HCT116 (cell line): Measurements from ENCODE around the gene C3orf20. TPM values are rescaled to one million over a fixed set of nuclear protein-coding genes. Genes with fewer than 3 reads are reported as not detected.

Source experiments
- ATAC-seq: fragments of 200-7000 bp; cut with Tn5 transposase; 2 replicates; pipeline ENCODE4 v1.9.1; 2020; ENCODE audit warnings: mild to moderate bottlenecking, moderate library complexity
- BruUV-seq: library from RNA; stranded (reverse); fragments of 400-500 nt; replicated peaks from 2 replicates; lab custom pipeline; 2021; lab: Mats Ljungman, UMichigan
- CTCF ChIA-PET: fragments of 300-600 bp; sonication (Branson Sonifier 250); formaldehyde crosslinking; loops from one replicate; lab custom pipeline; 2021; ENCODE audit warnings: antibody characterized with exemption; lab: Charles Lee
- POLR2A ChIA-PET: fragments of 300-600, 350-600 bp; sonication (Branson Sonifier 250); formaldehyde crosslinking; loops from one replicate; lab custom pipeline; 2021; ENCODE audit warnings: antibody characterized with exemption; lab: Charles Lee
- RAD21 ChIA-PET, 2 experiments: fragments of 300-600 bp; sonication (Branson Sonifier 250); formaldehyde crosslinking; loops; one replicate each; lab custom pipeline; 2023; ENCODE audit warnings: low total read pairs in 2 of 2; ENCODE audit not compliant: uncharacterized antibody in 2 of 2, unreplicated experiment in 2 of 2, low non-redundant PET in 1 of 2; lab: Charles Lee
- DNase-seq: peaks from one replicate; pipeline ENCODE4 v3.0.0-alpha.2; 2010; ENCODE audit warnings: low read depth, low spot score
- H2AFZ ChIP-seq: fragments of 200-600 bp; shearing (Covaris generic), sonication (generic); 2 replicates; pipeline ENCODE4 v1.6.1; 2017; ENCODE audit warnings: low read depth, mixed run types, mixed read lengths, antibody characterized with exemption, low read length; ENCODE audit not compliant: poor library complexity, severe bottlenecking
- H3K27ac ChIP-seq: 2 replicates; pipeline ENCODE4 v1.5.1; 2012; ENCODE audit warnings: low read depth, low read length
- H3K27me3 ChIP-seq: fragments of 200-600 bp; sonication (generic); 2 replicates; pipeline ENCODE4 v1.6.1; 2016; ENCODE audit warnings: mixed run types, low read length, mixed read lengths; ENCODE audit not compliant: insufficient read depth
- H3K36me3 ChIP-seq, 2 experiments: fragments of 200-500 bp in 1 of 2; fragments of 200-600 bp in 1 of 2; sonication (Bioruptor generic) in 1 of 2; sonication (generic) in 1 of 2; 2 replicates each; pipeline versions ENCODE4 v1.5.1 to v1.6.1; 2014 to 2016; ENCODE audit warnings: low read length in 2 of 2, inconsistent platforms in 1 of 2, mixed read lengths in 1 of 2, mixed run types in 1 of 2; ENCODE audit not compliant: insufficient read depth in 2 of 2, control insufficient read depth in 1 of 2
- H3K4me1 ChIP-seq, 2 experiments: fragments of 200-600 bp in 1 of 2; sonication (generic) in 1 of 2; 2 replicates each; pipeline versions ENCODE4 v1.5.1 to v1.6.1; 2012 to 2017; ENCODE audit warnings: low read length in 2 of 2, inconsistent platforms in 1 of 2, mild to moderate bottlenecking in 1 of 2, mixed read lengths in 1 of 2, mixed run types in 1 of 2, moderate library complexity in 1 of 2; ENCODE audit not compliant: insufficient read depth in 2 of 2, control insufficient read depth in 1 of 2
- H3K4me2 ChIP-seq: fragments of 200-600 bp; sonication (generic); 2 replicates; pipeline ENCODE4 v1.6.1; 2017; ENCODE audit warnings: mixed run types, low read length, mixed read lengths
- H3K4me3 ChIP-seq, 2 experiments: fragments of 200-600 bp in 1 of 2; sonication (generic) in 1 of 2; replicated peaks in 1 of 2; 2 replicates each; pipeline ENCODE4 v1.5.1; 2011 to 2016; ENCODE audit warnings: low read length in 2 of 2, control low read depth in 1 of 2, low read depth in 1 of 2, mild to moderate bottlenecking in 1 of 2, mixed read lengths in 1 of 2, mixed run types in 1 of 2
- H3K79me2 ChIP-seq: fragments of 200-600 bp; sonication (generic); 2 replicates; pipeline ENCODE4 v1.6.1; 2017; ENCODE audit warnings: mild to moderate bottlenecking, mixed run types, low read length, moderate library complexity, mixed read lengths; ENCODE audit not compliant: insufficient read depth
- H3K9ac ChIP-seq: fragments of 200-600 bp; sonication (generic); 2 replicates; pipeline ENCODE4 v1.6.1; 2016; ENCODE audit warnings: low read length, mixed read lengths
- H3K9me2 ChIP-seq: fragments of 200-600 bp; sonication (generic), shearing (Covaris generic); 2 replicates; pipeline ENCODE4 v1.6.1; 2017; ENCODE audit warnings: mixed run types, mild to moderate bottlenecking, moderate library complexity; ENCODE audit not compliant: insufficient read depth
- H3K9me3 ChIP-seq, 2 experiments: fragments of 200-500 bp in 1 of 2; fragments of 200-600 bp in 1 of 2; sonication (Bioruptor generic) in 1 of 2; sonication (generic) in 1 of 2; 2 replicates each; pipeline ENCODE4 v1.6.1; 2014 to 2017; ENCODE audit warnings: low read length in 2 of 2, mixed read lengths in 2 of 2, inconsistent platforms in 1 of 2, low read depth in 1 of 2, mild to moderate bottlenecking in 1 of 2, mixed run types in 1 of 2, moderate library complexity in 1 of 2; ENCODE audit not compliant: control insufficient read depth in 1 of 2, insufficient read depth in 1 of 2
- H4K20me1 ChIP-seq: fragments of 200-600 bp; sonication (generic), shearing (Covaris generic); 2 replicates; pipeline ENCODE4 v1.6.1; 2017; ENCODE audit warnings: mixed run types, mild to moderate bottlenecking, moderate library complexity; ENCODE audit not compliant: insufficient read depth
- EZH2 ChIP-seq: fragments of 200-600 bp; sonication (generic); IDR thresholded peaks from 2 replicates; pipeline ENCODE4 v1.6.1; 2017; ENCODE audit warnings: antibody characterized with exemption, mixed run types
- POLR2AphosphoS5 ChIP-seq: IDR thresholded peaks from 2 replicates; pipeline ENCODE4 v1.6.1; 2011; ENCODE audit warnings: mild to moderate bottlenecking, low read depth, low read length, moderate library complexity
- intact Hi-C: fragments of 100-400 bp; cut with micrococcal nuclease; formaldehyde crosslinking; loops from 2 replicates; pipeline ENCODE4 v1.10.0; 2022
- total RNA-seq: library from RNA; stranded (reverse); gene quantifications from one replicate; pipeline ENCODE4 v1.2.1, GENCODE V29; 2021; ENCODE audit not compliant: unreplicated experiment
- TF ChIP-seq, protein P1 (sequence below): IDR thresholded peaks from 2 replicates; pipeline ENCODE4 v1.6.1; 2011; ENCODE audit warnings: mild to moderate bottlenecking, low read length, moderate library complexity; ENCODE audit not compliant: insufficient replicate concordance; ENCODE audit errors: extremely low read depth
- TF ChIP-seq, protein P2 (sequence below), 3 experiments: fragments of 200-600 bp in 1 of 3; sonication (generic) in 1 of 3; IDR thresholded peaks in 2 of 3; conservative IDR thresholded peaks in 1 of 3; 2 replicates each; pipeline ENCODE4 v1.5.1; 2012 to 2017; ENCODE audit warnings: low read depth in 2 of 3, low read length in 2 of 3, antibody characterized with exemption in 1 of 3, borderline replicate concordance in 1 of 3, control low read depth in 1 of 3, mild to moderate bottlenecking in 1 of 3, mixed read lengths in 1 of 3, mixed run types in 1 of 3, moderate library complexity in 1 of 3; ENCODE audit not compliant: insufficient read depth in 1 of 3
- TF ChIP-seq, protein P3 (sequence below): IDR thresholded peaks from 2 replicates; pipeline ENCODE4 v1.6.1; 2012

C3orf20 gene
- total RNA-seq, 1 experiment from 2014 or later: 0.20 TPM

DNA sequence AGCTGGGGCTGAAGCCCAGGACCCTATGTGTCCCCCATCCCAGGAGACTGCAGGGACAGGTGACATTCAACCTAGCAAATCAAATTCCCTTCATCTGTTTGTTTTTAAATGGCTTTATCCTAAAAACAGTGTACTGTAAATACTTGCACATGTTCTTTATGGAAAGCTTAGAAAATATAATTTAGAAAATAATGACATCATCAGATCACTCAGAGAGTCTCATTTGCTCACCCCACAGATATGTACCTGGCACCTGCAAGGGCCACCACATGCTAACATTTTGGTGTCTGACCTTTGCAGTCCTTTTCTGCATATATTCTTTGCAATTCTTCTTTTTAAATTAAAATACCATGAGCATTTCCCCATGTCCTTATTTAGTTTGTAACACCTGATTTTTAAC lies 85.2 kb downstream of the C3orf20 start:
- ChIA-PET CTCF (no interaction called here), RAD21 (no interaction called here), POLR2A (no interaction called here)
- no TSS peak for BruUV-seq
- H3K9me2 ChIP-seq: no peaks in the 10 kb centered on the region
- H3K4me2 ChIP-seq: no peak overlapping the region
- no peak for TF ChIP-seq POLR2AphosphoS5
- TF ChIP-seq EZH2: no peak
- TF ChIP-seq, protein P1, sequence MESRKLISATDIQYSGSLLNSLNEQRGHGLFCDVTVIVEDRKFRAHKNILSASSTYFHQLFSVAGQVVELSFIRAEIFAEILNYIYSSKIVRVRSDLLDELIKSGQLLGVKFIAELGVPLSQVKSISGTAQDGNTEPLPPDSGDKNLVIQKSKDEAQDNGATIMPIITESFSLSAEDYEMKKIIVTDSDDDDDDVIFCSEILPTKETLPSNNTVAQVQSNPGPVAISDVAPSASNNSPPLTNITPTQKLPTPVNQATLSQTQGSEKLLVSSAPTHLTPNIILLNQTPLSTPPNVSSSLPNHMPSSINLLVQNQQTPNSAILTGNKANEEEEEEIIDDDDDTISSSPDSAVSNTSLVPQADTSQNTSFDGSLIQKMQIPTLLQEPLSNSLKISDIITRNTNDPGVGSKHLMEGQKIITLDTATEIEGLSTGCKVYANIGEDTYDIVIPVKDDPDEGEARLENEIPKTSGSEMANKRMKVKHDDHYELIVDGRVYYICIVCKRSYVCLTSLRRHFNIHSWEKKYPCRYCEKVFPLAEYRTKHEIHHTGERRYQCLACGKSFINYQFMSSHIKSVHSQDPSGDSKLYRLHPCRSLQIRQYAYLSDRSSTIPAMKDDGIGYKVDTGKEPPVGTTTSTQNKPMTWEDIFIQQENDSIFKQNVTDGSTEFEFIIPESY: no peak
- no peak overlapping the region for H3K4me3 ChIP-seq
- no peaks in the 10 kb centered on the region for H3K9me3 ChIP-seq
- H3K9ac ChIP-seq: no peak overlapping the region
- H2AFZ ChIP-seq: no peak overlapping the region
- no peaks in the 10 kb centered on the region for H3K27me3 ChIP-seq
- H3K36me3 ChIP-seq: no peaks in the 10 kb centered on the region
- no peaks in the 10 kb centered on the region for H3K79me2 ChIP-seq
- DNase-seq: no peak
- H3K27ac ChIP-seq: no peak overlapping the region
- no peak for ATAC-seq
- intact Hi-C loops: no loop called here
- H4K20me1 ChIP-seq: no peaks in the 10 kb centered on the region
- no peaks in the 10 kb centered on the region for H3K4me1 ChIP-seq

DNA sequence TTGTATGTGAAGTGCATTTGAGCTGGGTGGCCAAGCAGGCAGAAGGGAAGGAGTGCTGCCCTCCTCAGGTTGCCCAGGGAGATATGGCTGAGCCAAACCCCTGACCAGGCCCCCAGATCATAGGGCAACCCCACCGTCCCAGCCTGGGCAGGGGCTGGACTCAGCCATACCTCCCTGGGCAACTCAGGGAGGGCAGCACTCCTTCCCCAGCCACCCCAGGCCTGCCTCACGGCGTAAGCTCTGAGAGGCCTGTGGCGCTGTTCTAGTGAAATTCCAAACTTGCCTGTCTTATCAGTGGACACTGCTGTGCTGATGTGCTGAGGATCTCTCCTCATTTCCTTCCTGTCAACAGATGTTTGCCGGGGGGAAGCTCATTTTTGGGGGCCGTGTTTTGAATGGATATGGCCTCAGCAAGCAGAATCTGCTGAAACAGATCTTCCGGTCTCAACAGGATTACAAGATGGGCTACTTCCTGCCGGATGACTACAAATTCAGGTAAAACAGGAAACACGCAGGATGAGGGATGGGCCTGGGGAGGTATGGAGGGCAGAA lies 86.3 kb downstream of the C3orf20 start:
- Histone ChIP-seq H2AFZ (no peak overlapping the region), H3K4me1 (no peaks in the 10 kb centered on the region), H3K4me2 (no peak overlapping the region), H3K4me3 (no peak overlapping the region), H3K9me2 (no peaks in the 10 kb centered on the region), H4K20me1 (no peaks in the 10 kb centered on the region)
- ChIA-PET POLR2A (no interaction called here), RAD21 (no interaction called here)
- no peak for DNase-seq
- intact Hi-C loops: no loop called here
- TF ChIP-seq, protein P2, sequence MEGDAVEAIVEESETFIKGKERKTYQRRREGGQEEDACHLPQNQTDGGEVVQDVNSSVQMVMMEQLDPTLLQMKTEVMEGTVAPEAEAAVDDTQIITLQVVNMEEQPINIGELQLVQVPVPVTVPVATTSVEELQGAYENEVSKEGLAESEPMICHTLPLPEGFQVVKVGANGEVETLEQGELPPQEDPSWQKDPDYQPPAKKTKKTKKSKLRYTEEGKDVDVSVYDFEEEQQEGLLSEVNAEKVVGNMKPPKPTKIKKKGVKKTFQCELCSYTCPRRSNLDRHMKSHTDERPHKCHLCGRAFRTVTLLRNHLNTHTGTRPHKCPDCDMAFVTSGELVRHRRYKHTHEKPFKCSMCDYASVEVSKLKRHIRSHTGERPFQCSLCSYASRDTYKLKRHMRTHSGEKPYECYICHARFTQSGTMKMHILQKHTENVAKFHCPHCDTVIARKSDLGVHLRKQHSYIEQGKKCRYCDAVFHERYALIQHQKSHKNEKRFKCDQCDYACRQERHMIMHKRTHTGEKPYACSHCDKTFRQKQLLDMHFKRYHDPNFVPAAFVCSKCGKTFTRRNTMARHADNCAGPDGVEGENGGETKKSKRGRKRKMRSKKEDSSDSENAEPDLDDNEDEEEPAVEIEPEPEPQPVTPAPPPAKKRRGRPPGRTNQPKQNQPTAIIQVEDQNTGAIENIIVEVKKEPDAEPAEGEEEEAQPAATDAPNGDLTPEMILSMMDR (IDR thresholded peaks at IDR 0.05 in 2 of 3, conservative IDR thresholded peaks at IDR 0.05 in 1 of 3; ENCODE audit: borderline replicate concordance in 1 of 3, insufficient read depth in 1 of 3, low read depth in 2 of 3, low read length in 2 of 3): peak in 1 of 3 experiments; percentile 35; a peak in 2 of 6 replicates
- TF ChIP-seq, protein P3, sequence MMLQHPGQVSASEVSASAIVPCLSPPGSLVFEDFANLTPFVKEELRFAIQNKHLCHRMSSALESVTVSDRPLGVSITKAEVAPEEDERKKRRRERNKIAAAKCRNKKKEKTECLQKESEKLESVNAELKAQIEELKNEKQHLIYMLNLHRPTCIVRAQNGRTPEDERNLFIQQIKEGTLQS: no peak
- TF ChIP-seq, all 23 proteins: peak for 1
- H3K36me3 ChIP-seq: no peaks in the 10 kb centered on the region
- no TSS peak for BruUV-seq
- CTCF ChIA-PET: no interaction called here
- H3K27ac ChIP-seq: no peak overlapping the region
- peak; percentile 70 for ATAC-seq
- H3K79me2 ChIP-seq: no peaks in the 10 kb centered on the region
- H3K9ac ChIP-seq: no peak overlapping the region
- no peaks in the 10 kb centered on the region for H3K9me3 ChIP-seq
- H3K27me3 ChIP-seq: no peaks in the 10 kb centered on the region
